ENCODE data around the gene TLE5.

Gene TLE5

GRCh38 chr19:3100747-3101730, 38.7 kb upstream of the TLE5 start:
- no peak for DNase-seq (ENCODE audit: low read depth, low spot score)
- ChIA-PET POLR2A (no interaction called here), CTCF (interaction anchor here (0.8 to 2.7 kb wide), 5 partner anchors 10 to 86 kb away, joined by 3 to 8 read pairs (median 4); no protein-coding TSS in a partner anchor)
- no peak overlapping the region for H3K4me3 ChIP-seq (ENCODE audit: low read depth, low read length)
- no peak for TF ChIP-seq CTCF (IDR thresholded peaks at IDR 0.05; ENCODE audit: insufficient read depth, low read length, missing control alignments)

GRCh38 chr19:3100331-3100730, 38.0 kb upstream of the TLE5 start:
- ChIA-PET CTCF (interaction anchor here (0.8 to 1.7 kb wide), 3 partner anchors 12 to 138 kb away, joined by 3 to 8 read pairs (median 3); no protein-coding TSS in a partner anchor), POLR2A (no interaction called here)
- no peak for TF ChIP-seq CTCF (IDR thresholded peaks at IDR 0.05; ENCODE audit: insufficient read depth, low read length, missing control alignments)
- no peak overlapping the region for H3K4me3 ChIP-seq (ENCODE audit: low read depth, low read length)
- DNase-seq (ENCODE audit: low read depth, low spot score): no peak

- DNase-seq (ENCODE audit: low read depth, low spot score): no peak
- H3K4me3 ChIP-seq (ENCODE audit: low read depth, low read length): no peak overlapping the region
- ChIA-PET CTCF (interaction anchor here (0.8 to 3.5 kb wide), 3 partner anchors 10 to 137 kb away, joined by 3 to 29 read pairs (median 5); no protein-coding TSS in a partner anchor), POLR2A (no interaction called here)
- no peak for TF ChIP-seq CTCF (IDR thresholded peaks at IDR 0.05; ENCODE audit: insufficient read depth, low read length, missing control alignments)
Observed at GRCh38 chr19:3099347-3100145, 37.3 kb upstream of the TLE5 start.

GRCh38 chr19:3098515-3099346, 36.4 kb upstream of the TLE5 start:
- POLR2A ChIA-PET: no interaction called here

GRCh38 chr19:3098141-3098514, 35.8 kb upstream of the TLE5 start:
- CTCF ChIA-PET: interaction anchor here (0.9 to 3.5 kb wide), 6 partner anchors 12 to 147 kb away, joined by 3 to 29 read pairs (median 5); no protein-coding TSS in a partner anchor
- TF ChIP-seq CTCF (IDR thresholded peaks at IDR 0.05; ENCODE audit: insufficient read depth, low read length, missing control alignments): no peak
- DNase-seq (ENCODE audit: low read depth, low spot score): no peak
- H3K4me3 ChIP-seq (ENCODE audit: low read depth, low read length): no peak overlapping the region
- POLR2A ChIA-PET: no interaction called here

More at GRCh38 chr19:3098515-3099346, 36.4 kb upstream of the TLE5 start:
- DNase-seq (ENCODE audit: low read depth, low spot score): no peak
- H3K4me3 ChIP-seq (ENCODE audit: low read depth, low read length): peak overlapping the region; percentile 15; the same call in 1 of the 2 replicates
- TF ChIP-seq CTCF (IDR thresholded peaks at IDR 0.05; ENCODE audit: insufficient read depth, low read length, missing control alignments): no peak
- CTCF ChIA-PET: interaction anchor here (0.9 to 3.5 kb wide), 5 partner anchors 11 to 147 kb away, joined by 4 to 29 read pairs (median 5); no protein-coding TSS in a partner anchor

Measured in AG04449 (cell line).